ENCODE data around the gene KRTAP2-4.
"Not testable (repeated sequence)": the region's sequence is repeated elsewhere in the genome, so short reads cannot be mapped to it uniquely, and the experiment has no call there.

The KRTAP2-4 gene

DNA sequence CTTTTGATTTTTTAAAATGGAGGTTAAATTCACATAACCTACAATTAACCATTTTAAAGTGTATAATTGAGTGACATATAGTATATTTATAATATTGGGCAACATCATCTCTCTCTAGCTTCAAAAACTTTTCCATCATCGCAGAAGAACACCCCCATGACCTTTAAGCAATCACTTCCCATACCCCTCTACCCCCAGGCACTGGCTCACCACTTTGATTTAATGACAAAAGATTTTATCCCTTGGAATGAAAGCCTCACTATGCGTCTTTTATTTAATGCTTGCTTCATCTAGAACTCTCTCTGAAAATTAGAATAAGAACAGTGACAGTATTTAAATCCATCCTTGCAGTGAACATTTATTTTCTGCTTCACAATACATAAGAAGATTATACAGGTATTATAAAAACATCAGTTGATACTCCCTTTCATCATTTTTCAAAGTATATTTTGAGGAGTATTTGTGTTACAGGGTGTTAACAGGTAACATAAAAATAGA, 27.8 kb downstream of the KRTAP2-4 start:
- no peak for DNase-seq (ENCODE audit: low read depth, low spot score)

DNA sequence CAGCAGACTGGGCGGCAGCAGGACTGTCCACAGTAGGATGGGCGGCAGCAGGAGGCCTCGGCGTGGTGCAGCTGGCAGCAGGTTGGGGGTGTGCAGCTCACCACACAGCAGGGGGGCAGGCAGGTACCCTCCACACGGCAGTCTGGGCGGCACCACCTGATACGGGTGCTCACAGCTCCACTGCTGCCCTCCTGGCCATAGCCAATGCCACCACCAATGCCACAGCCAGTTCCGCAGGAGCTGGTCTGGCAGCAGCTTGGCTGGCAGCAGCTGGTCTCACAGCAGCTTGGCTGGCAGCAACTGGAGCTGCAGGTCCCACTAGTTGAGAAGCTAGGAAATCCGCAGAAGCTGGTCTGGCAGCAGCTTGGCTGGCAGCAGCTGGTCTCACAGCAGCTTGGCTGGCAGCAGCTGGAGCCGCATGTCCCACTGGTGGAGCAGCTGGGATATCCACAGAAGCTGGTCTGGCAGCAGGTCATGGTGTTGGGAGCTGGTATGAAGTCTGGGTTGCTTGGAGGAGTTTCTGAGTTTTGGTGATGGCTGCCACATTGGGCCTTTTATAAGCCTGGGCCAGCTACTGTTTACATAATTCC, 31.2 kb downstream of the KRTAP2-4 start, which contains the start of gene KRTAP1-3:
TSS of gene KRTAP1-3 (minus strand) at position 529 of the 590 bp plus-strand sequence. CDS start at position 476, 53 bp downstream.
- not testable (repeated sequence) for DNase-seq (ENCODE audit: low read depth, low spot score)

DNA sequence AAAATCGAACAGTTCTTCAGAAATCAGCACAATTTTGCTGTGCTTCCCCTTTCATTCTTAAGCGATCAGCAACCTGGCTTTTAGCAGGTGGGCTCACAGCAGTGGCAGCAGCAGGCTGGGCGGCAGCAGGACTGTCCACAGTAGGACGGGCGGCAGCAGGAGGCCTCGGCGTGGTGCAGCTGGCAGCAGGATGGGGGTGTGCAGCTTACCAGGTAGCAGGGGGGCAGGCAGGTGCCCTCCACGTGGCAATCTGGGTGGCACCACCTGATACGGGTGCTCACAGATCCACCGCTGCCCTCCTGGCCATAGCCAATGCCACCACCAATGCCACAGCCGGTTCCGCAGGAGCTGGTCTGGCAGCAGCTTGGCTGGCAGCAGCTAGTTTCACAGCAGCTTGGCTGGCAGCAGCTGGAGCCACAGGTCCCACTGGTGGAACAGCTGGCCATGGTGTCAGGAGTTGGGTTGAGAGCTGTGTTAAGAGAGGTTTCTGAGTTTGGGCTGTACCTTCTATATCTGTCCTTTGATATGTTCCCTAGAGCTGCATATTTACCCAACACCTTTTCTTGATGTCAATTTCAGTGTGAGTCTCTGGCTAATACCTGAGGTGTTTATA, 35.9 kb downstream of the KRTAP2-4 start, which contains the start of gene KRTAP1-4:
TSS of gene KRTAP1-4 (minus strand) at position 563 of the 613 bp plus-strand sequence. CDS start at position 446, 117 bp downstream.
- no peak for DNase-seq (ENCODE audit: low read depth, low spot score)

- DNase-seq (ENCODE audit: low read depth, low spot score) = no peak
Measured at GRCh38 chr17:41026715-41027471, 38.8 kb downstream of the KRTAP2-4 start, which contains the start of gene KRTAP1-5. Gene KRTAP1-5, minus strand, starts transcription at chr17:41027208. Its CDS starts 53 bp downstream, at chr17:41027155.

- no peak for DNase-seq (ENCODE audit: low read depth, low spot score)
Measured at GRCh38 chr17:41024697-41025096, 41.0 kb downstream of the KRTAP2-4 start.

DNA sequence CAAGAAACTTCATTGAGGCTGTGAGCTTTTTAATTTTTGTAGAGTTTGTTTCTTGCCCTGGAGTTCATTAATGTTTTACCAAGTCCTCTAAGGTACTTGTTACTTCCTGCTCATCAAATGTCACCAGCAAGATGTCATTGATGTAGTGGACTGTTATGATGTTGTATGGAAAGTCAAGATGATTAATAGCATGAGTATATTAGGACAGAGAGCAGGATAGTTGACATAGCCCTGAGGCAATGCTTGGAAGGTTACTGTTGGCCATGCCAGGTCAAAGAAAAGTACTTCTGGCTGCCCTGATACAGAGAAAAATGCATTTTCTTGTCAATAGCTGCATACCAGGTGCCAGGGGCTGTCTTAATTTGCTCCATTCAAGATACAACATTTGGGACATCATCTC, 45.3 kb downstream of the KRTAP2-4 start:
- DNase-seq (ENCODE audit: low read depth, low spot score) = no peak

DNA sequence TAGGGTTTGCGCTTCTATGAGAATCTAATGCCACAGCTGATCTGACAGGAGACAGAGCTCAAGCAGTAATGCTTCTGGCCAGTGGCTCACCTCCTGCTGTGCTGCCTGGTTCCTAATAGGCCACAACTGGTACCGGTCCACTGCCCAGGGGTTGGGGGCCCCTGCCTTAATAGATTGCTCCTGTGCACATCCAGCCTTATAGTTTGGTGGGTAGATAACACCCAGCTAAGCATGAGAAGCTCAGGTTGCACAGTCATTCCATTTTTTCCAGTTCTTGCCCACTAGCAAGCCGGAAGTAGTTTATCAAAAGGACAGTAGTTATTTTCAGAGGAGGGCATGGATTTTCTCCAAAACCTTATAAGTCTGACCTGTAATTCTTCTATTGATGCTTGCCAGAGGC, 46.3 kb downstream of the KRTAP2-4 start:
- no peak for DNase-seq (ENCODE audit: low read depth, low spot score)

GRCh38 chr17:41018541-41018940, 47.1 kb downstream of the KRTAP2-4 start:
- DNase-seq (ENCODE audit: low read depth, low spot score) = no peak

DNA sequence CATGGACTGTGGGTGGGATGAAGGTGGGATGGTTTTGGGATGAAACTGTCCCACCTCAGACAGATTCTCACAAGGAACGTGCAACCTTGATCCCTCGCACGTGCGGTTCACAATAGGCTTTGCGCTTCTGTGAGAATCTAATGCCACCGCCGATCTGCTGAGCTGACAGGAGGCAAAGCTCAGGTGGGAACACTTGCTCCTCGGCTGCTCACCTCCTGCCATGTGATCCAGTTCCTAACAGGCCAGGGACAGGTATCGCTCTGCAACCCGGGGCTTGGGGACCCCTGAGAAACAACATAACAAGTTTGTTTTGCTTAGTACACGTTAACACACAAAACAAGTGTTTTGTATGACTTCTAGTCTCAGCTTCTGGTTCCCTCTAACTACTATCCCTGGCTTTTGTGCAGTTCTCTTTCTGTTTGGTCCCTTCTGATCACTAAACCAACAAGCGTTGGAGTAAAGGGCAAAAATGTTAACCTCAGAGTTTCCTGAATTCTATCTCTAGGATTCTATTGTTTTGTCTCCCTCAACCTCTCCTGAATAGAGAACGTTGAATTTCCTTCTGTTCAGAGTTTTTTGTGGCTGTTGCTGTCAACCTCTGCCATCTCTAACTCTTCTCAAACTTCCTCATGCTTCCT, 49.0 kb downstream of the KRTAP2-4 start:
- DNase-seq (ENCODE audit: low read depth, low spot score) = no peak

GRCh38 chr17:41015454-41015853, 50.2 kb downstream of the KRTAP2-4 start:
- no peak for DNase-seq (ENCODE audit: low read depth, low spot score)
